ENCODE measurements around the gene CREBBP.

Gene CREBBP

GRCh38 chr16:3823427-3823826 is 57.1 kb downstream of the CREBBP start:
- DNase-seq, result no peak

- no peak for DNase-seq
Measured at GRCh38 chr16:3822366-3823045, 58.0 kb downstream of the CREBBP start.

GRCh38 chr16:3821184-3821583 is 59.3 kb downstream of the CREBBP start:
- no peak for DNase-seq

- peak; percentile 40 for DNase-seq
Measured at GRCh38 chr16:3819746-3820724, 60.5 kb downstream of the CREBBP start.

GRCh38 chr16:3819175-3819527 is 61.4 kb downstream of the CREBBP start:
- no peak for DNase-seq

GRCh38 chr16:3816326-3816725 is 64.2 kb downstream of the CREBBP start:
- no peak for DNase-seq

GRCh38 chr16:3814755-3815154 is 65.8 kb downstream of the CREBBP start:
- no peak for DNase-seq

- DNase-seq, result no peak
Measured at GRCh38 chr16:3812469-3813172, 67.9 kb downstream of the CREBBP start.

- DNase-seq, result no peak
Measured at GRCh38 chr16:3810818-3811217, 69.7 kb downstream of the CREBBP start.

GRCh38 chr16:3810198-3810664 is 70.3 kb downstream of the CREBBP start:
- DNase-seq, result no peak

GRCh38 chr16:3808308-3809063 is 72.0 kb downstream of the CREBBP start:
- DNase-seq, result no peak

GRCh38 chr16:3807425-3808123 is 72.9 kb downstream of the CREBBP start:
- DNase-seq, result no peak

GRCh38 chr16:3804426-3805016 is 76.0 kb downstream of the CREBBP start:
- no peak for DNase-seq

GRCh38 chr16:3800477-3801270 is 79.8 kb downstream of the CREBBP start:
- DNase-seq, result no peak

GRCh38 chr16:3800019-3800418 is 80.5 kb downstream of the CREBBP start:
- DNase-seq, result no peak

GRCh38 chr16:3799354-3799753 is 81.2 kb downstream of the CREBBP start:
- no peak for DNase-seq

- no peak for DNase-seq
Measured at GRCh38 chr16:3798838-3799237, 81.7 kb downstream of the CREBBP start.

GRCh38 chr16:3797904-3798811 is 82.4 kb downstream of the CREBBP start:
- no peak for DNase-seq

- DNase-seq, result peak; percentile 48
Measured at GRCh38 chr16:3797473-3797872, 83.0 kb downstream of the CREBBP start.

- DNase-seq, result no peak
Measured at GRCh38 chr16:3793161-3793576, 87.3 kb downstream of the CREBBP start.
